ENCODE data around the gene STMN1.

DNA sequence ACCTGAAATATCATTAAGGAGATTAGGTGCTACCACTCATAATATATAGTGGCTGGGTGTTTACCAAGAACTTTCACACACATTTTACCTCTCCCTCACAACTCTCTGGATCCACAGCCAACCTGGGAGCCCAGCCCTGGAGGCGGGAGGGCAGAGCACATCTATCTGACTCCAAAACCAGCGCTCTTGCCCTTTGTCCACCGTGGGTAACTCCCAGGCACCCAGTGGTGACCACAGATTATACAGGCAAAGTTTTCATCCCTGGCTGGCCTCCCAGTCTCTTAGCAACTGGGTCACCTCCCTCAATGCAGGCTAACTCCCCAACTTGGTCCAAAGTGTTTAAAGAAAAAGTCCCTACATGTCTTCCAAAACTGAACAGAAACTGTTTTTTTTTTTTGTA, 33.1 kb downstream of the STMN1 start:
- TF ChIP-seq, protein P1, sequence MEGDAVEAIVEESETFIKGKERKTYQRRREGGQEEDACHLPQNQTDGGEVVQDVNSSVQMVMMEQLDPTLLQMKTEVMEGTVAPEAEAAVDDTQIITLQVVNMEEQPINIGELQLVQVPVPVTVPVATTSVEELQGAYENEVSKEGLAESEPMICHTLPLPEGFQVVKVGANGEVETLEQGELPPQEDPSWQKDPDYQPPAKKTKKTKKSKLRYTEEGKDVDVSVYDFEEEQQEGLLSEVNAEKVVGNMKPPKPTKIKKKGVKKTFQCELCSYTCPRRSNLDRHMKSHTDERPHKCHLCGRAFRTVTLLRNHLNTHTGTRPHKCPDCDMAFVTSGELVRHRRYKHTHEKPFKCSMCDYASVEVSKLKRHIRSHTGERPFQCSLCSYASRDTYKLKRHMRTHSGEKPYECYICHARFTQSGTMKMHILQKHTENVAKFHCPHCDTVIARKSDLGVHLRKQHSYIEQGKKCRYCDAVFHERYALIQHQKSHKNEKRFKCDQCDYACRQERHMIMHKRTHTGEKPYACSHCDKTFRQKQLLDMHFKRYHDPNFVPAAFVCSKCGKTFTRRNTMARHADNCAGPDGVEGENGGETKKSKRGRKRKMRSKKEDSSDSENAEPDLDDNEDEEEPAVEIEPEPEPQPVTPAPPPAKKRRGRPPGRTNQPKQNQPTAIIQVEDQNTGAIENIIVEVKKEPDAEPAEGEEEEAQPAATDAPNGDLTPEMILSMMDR (IDR thresholded peaks at IDR 0.05 in 2 of 3, conservative IDR thresholded peaks at IDR 0.05 in 1 of 3; ENCODE audit: borderline replicate concordance in 1 of 3, insufficient read depth in 1 of 3, low read depth in 2 of 3, low read length in 2 of 3) = no peak
- TF ChIP-seq SP1 (IDR thresholded peaks at IDR 0.05; ENCODE audit: low read depth) (no peak), EZH2 (IDR thresholded peaks at IDR 0.05) (no peak), POLR2A (IDR thresholded peaks at IDR 0.05; ENCODE audit: borderline replicate concordance, extremely low read depth, insufficient read depth, insufficient read length) (no peak), SIN3A (IDR thresholded peaks at IDR 0.05; ENCODE audit: low read depth) (no peak), POLR2AphosphoS5 (IDR thresholded peaks at IDR 0.05; ENCODE audit: low read depth, low read length) (no peak), JUND (IDR thresholded peaks at IDR 0.05) (no peak), ZNF274 (IDR thresholded peaks at IDR 0.05; ENCODE audit: low read depth, low read length) (no peak), EZH2phosphoT487 (IDR thresholded peaks at IDR 0.05; ENCODE audit: borderline replicate concordance) (no peak), YY1 (IDR thresholded peaks at IDR 0.05; ENCODE audit: extremely low read depth, insufficient replicate concordance, low read depth, low read length) (no peak), RAD21 (IDR thresholded peaks at IDR 0.05; ENCODE audit: low read depth) (no peak)
- TF ChIP-seq, protein P2, sequence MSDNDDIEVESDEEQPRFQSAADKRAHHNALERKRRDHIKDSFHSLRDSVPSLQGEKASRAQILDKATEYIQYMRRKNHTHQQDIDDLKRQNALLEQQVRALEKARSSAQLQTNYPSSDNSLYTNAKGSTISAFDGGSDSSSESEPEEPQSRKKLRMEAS (IDR thresholded peaks at IDR 0.05) = no peak
- TF ChIP-seq, protein P3, sequence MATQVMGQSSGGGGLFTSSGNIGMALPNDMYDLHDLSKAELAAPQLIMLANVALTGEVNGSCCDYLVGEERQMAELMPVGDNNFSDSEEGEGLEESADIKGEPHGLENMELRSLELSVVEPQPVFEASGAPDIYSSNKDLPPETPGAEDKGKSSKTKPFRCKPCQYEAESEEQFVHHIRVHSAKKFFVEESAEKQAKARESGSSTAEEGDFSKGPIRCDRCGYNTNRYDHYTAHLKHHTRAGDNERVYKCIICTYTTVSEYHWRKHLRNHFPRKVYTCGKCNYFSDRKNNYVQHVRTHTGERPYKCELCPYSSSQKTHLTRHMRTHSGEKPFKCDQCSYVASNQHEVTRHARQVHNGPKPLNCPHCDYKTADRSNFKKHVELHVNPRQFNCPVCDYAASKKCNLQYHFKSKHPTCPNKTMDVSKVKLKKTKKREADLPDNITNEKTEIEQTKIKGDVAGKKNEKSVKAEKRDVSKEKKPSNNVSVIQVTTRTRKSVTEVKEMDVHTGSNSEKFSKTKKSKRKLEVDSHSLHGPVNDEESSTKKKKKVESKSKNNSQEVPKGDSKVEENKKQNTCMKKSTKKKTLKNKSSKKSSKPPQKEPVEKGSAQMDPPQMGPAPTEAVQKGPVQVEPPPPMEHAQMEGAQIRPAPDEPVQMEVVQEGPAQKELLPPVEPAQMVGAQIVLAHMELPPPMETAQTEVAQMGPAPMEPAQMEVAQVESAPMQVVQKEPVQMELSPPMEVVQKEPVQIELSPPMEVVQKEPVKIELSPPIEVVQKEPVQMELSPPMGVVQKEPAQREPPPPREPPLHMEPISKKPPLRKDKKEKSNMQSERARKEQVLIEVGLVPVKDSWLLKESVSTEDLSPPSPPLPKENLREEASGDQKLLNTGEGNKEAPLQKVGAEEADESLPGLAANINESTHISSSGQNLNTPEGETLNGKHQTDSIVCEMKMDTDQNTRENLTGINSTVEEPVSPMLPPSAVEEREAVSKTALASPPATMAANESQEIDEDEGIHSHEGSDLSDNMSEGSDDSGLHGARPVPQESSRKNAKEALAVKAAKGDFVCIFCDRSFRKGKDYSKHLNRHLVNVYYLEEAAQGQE (IDR thresholded peaks at IDR 0.05; ENCODE audit: low read depth) = no peak
